Measurements from ENCODE around the gene PRSS2.

GRCh38 chr7:142753366-142753765, 17.4 kb upstream of the PRSS2 start:
- TF ChIP-seq CTCF (IDR thresholded peaks at IDR 0.05; ENCODE audit: extremely low read depth in 1 of 2, insufficient read depth in 1 of 2, low read depth in 1 of 2, low read length in 2 of 2) (no peak), POLR2A (IDR thresholded peaks at IDR 0.05; ENCODE audit: low read depth, low read length) (no peak), EZH2 (IDR thresholded peaks at IDR 0.05; ENCODE audit: borderline replicate concordance, low read depth, low read length, severe bottlenecking) (no peak), POLR2AphosphoS5 (IDR thresholded peaks at IDR 0.05; ENCODE audit: insufficient read depth, low read depth, low read length) (no peak), JUN (IDR thresholded peaks at IDR 0.05; ENCODE audit: borderline replicate concordance, insufficient read depth, insufficient read length, low read depth) (no peak), FOS (IDR thresholded peaks at IDR 0.05; ENCODE audit: borderline replicate concordance, insufficient read depth, low read length) (no peak), GATA2 (IDR thresholded peaks at IDR 0.05; ENCODE audit: insufficient read depth, insufficient read length, low read depth, low read length) (no peak)
